Lower leg skin (tissue), 3 donors: ENCODE measurements around the gene INPP5B.

Experiments used
- CTCF ChIP-seq, 3 donors: fragments of 450-650 bp; IDR thresholded peaks; one replicate each; pipeline ENCODE4 v1.5.1; 2016; ENCODE audit warnings: antibody characterized with exemption in 3 of 3, mild to moderate bottlenecking in 3 of 3, moderate library complexity in 2 of 3
- POLR2A ChIP-seq, 2 donors: fragments of 450-650 bp; IDR thresholded peaks; one replicate each; pipeline ENCODE4 v1.6.1; 2016 to 2017; ENCODE audit warnings: antibody characterized with exemption in 2 of 2, mild to moderate bottlenecking in 1 of 2, moderate library complexity in 1 of 2

GRCh38 chr1:37944086-37944763, 2.6 kb downstream of the INPP5B start:
- TF ChIP-seq POLR2A (IDR thresholded peaks at IDR 0.05) (no peak), CTCF (IDR thresholded peaks at IDR 0.05) (no peak)
